Right atrium auricular region (tissue), 2 donors: ENCODE data around the gene DTHD1. TPM values are rescaled to one million over a fixed set of nuclear protein-coding genes. Genes with fewer than 3 reads are reported as not detected.

Experiments
- DNase-seq: peaks from one replicate; pipeline ENCODE4 v3.0.0-alpha.2; 2019; ENCODE audit warnings: low spot score
- H3K27ac ChIP-seq, 2 donors: fragments of 200-600 bp; sonication (generic); 1 replicate in 1 of 2; 2 replicates in 1 of 2; pipeline ENCODE4 v1.5.1; 2016 to 2019
- H3K27me3 ChIP-seq, 2 donors: fragments of 200-600 bp; sonication (generic); one replicate each; pipeline versions ENCODE4 v1.5.1 to v1.6.0; 2017 to 2019
- H3K36me3 ChIP-seq: fragments of 200-600 bp; sonication (generic); one replicate; pipeline ENCODE4 v1.5.1; 2016
- H3K4me1 ChIP-seq, 2 donors: fragments of 200-600 bp; sonication (generic); one replicate each; pipeline versions ENCODE4 v1.5.1 to v1.6.0; 2017 to 2019
- H3K4me3 ChIP-seq, 2 donors: fragments of 200-600 bp; sonication (generic); 1 replicate in 1 of 2; 2 replicates in 1 of 2; pipeline ENCODE4 v1.5.1; 2017 to 2019; ENCODE audit warnings: mild to moderate bottlenecking in 1 of 2, moderate library complexity in 1 of 2
- H3K9me3 ChIP-seq, 2 donors: fragments of 200-600 bp; sonication (generic); one replicate each; pipeline ENCODE4 v1.5.1; 2019
- total RNA-seq, 2 donors: library from RNA; depleted of rRNA; stranded (reverse); fragments of >200 nt; gene quantifications; one replicate each; pipeline ENCODE4 v1.1.0, GENCODE V29; 2016
- TF ChIP-seq, protein P1 (sequence below), 2 donors: fragments of 200-600 bp; sonication (generic); IDR thresholded peaks; one replicate each; pipeline ENCODE4 v1.5.1; 2019; ENCODE audit warnings: antibody characterized with exemption in 2 of 2

The DTHD1 gene
- total RNA-seq, 2 donors from 2014 or later = 0.16 TPM; not detected in 1

DNA sequence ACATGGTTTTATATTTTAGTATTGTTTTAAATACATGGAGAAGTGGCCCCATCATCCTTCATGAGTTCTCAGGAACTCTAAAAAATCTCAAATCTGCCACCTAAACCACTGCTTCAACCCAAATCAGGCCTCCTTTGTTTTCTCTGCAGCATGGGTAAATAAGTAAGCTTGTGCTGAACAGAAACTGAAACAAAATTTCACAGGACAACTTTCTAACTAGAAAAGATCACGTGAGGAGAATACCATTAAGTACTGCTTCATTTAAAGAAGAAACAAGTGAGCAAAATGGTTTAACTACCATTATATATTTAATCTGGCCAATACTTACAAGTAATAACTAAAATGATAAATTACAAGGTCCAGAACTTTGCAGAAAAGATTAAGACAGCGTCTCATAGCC lies 39.6 kb upstream of the DTHD1 start:
- TF ChIP-seq, protein P1, sequence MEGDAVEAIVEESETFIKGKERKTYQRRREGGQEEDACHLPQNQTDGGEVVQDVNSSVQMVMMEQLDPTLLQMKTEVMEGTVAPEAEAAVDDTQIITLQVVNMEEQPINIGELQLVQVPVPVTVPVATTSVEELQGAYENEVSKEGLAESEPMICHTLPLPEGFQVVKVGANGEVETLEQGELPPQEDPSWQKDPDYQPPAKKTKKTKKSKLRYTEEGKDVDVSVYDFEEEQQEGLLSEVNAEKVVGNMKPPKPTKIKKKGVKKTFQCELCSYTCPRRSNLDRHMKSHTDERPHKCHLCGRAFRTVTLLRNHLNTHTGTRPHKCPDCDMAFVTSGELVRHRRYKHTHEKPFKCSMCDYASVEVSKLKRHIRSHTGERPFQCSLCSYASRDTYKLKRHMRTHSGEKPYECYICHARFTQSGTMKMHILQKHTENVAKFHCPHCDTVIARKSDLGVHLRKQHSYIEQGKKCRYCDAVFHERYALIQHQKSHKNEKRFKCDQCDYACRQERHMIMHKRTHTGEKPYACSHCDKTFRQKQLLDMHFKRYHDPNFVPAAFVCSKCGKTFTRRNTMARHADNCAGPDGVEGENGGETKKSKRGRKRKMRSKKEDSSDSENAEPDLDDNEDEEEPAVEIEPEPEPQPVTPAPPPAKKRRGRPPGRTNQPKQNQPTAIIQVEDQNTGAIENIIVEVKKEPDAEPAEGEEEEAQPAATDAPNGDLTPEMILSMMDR (IDR thresholded peaks at IDR 0.05) = no peak
- no peaks in the 10 kb centered on the region for H3K36me3 ChIP-seq
- no peak for DNase-seq
- peaks cover 0 to 3% of the 10 kb centered on the region in 2 donors for H3K27me3 ChIP-seq
- no peaks in the 10 kb centered on the region for H3K4me1 ChIP-seq
- H3K4me3 ChIP-seq = peak overlapping the region in 1 of 2 donors; percentile 7
- H3K9me3 ChIP-seq = peaks cover 0 to 4% of the 10 kb centered on the region in 2 donors
- no peak overlapping the region for H3K27ac ChIP-seq

DNA sequence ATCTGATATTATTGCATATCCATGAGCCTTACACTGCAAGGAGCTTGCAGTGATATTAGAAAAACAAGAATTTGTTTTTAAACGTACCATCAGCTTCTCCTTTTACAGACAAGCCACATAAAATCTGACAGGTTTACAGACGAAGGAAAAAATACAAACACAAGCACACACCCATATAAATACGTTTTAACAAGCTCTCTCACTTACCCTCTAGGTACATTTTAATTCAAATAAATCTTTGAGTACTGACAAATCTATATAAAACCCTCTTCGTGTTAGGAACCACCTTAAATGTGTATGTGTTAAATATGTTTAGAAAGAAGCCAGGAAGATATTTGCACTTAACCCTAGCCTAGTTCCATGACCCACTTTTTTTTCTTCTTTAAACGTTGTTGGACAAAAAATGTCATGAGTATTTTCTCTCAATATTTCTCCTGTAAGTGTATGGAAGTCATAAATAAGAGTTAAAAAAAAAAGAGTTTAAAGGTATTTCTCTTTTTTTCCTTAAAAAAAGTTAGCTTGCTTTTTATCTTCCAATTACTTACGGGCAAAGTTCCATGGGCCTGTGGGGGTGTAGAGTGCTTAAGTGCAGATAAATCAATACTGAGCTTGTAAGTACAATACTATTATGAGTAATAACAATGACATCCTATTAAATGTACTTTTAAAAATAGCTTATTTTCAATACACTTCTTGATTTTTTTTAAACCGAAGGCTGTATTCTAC lies 38.6 kb upstream of the DTHD1 start:
- Histone ChIP-seq H3K27me3 (peaks cover 0 to 3% of the 10 kb centered on the region in 2 donors), H3K36me3 (no peaks in the 10 kb centered on the region), H3K27ac (peak overlapping the region in 1 of 2 donors; percentile 71), H3K9me3 (no peaks in the 10 kb centered on the region), H3K4me3 (peak overlapping the region in 1 of 2 donors; percentile 63), H3K4me1 (no peaks in the 10 kb centered on the region)
- DNase-seq = no peak
- TF ChIP-seq, protein P1 (IDR thresholded peaks at IDR 0.05) = no peak

DNA sequence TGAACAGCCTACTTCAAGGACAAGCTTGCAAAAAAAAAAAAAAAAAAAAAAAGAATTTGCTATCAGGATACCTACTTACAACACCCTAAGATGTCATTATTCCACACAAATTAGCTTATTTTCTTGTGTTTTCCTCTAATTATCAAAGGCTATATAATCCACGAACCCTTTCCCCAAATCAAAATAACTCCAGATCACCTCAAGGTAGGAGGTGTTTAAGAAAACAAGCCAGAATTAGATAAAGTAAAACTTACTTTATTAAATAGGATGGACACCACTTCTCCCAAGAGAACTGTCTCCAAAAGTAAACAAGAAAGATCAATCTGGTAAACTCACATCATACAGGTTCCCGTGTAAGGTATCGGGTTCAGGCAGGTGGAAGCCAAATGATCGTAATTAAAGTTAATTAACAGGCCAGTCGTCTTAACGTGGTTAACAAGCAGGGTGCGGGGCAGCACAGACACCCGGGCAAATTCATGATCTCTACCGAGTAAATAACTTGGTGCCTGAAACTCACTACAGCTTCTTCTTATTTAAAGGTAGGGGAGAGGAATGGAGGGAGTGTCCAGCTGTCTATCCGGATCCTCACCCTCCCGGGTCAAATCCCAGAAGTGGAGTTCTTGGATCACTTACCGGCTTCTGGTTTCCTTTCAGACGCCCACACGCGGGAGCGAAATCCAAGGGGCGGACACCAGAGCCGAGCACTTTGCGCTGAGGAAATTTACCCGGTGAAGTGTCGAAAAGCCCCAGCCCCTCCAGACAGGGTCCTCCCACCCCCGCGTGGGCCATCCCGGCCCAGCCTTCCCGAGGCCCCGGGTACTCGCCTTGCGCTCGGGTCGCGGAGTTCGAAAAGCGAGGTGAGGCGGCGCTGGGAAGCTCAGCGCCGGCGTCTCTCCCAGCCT lies 37.8 kb upstream of the DTHD1 start:
- TF ChIP-seq, protein P1 (IDR thresholded peaks at IDR 0.05) = no peak
- peak; percentile 63 for DNase-seq

DNA sequence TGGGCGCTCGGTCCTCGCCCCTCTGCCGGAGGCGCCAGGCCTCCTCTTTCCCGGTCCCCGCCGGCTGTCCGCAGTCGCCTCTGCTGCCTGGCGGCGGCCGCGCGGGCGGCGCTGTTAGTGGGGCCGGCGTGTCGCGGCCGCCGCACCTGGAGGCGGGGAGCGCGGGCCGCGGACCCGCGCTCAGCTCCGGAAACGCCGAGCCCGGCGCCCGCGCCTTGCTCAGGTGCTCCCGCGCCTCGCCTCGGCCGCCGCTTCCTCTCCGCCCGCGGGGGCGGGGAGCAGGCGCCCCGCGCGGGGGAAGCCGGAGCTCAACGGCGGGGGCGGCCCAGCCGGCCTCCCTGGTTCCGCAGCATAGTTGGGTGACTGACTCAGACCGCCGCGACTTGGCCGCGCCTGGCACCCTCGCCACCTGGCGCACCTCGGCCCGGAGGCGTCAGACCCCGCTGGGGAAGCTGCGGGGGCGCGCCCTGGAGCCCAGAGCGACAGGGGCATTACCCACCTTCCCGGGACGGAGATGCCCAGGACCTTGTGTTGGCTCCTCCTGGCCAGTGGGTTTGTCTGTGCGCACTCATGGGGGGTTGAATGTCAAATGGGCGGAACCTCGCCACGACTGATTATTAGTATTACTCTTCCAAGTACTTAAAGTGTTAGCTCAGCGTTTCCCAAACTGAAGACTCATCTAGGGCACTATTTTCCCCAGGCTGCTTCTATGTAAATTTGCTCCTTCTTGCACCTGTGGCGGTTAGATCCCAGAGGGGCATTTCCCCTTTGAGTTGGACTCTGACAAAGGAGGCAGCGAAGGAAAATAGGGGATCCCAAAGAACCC lies 36.9 kb upstream of the DTHD1 start, which contains the start of gene ARAP2:
TSS of gene ARAP2 (minus strand) at position 258 of the 826 bp plus-strand sequence. CDS start 15,028 bp downstream, outside the sequence.
- Histone ChIP-seq H3K9me3 (no peaks in the 10 kb centered on the region), H3K36me3 (no peaks in the 10 kb centered on the region), H3K27ac (peak within 1 kb of the TSS; percentile 71), H3K4me1 (no peaks in the 10 kb centered on the region), H3K4me3 (peak within 1 kb of the TSS; percentile 51 to 63), H3K27me3 (peaks cover 0 to 3% of the 10 kb centered on the region in 2 donors)
- TF ChIP-seq, protein P1 (IDR thresholded peaks at IDR 0.05) = no peak
- DNase-seq = peak; percentile 60

More for the DNA sequence above, 37.8 kb upstream of the DTHD1 start:
- Histone ChIP-seq H3K27me3 (peaks cover 0 to 3% of the 10 kb centered on the region in 2 donors), H3K27ac (peak overlapping the region; percentile 71), H3K9me3 (no peaks in the 10 kb centered on the region), H3K4me3 (peak overlapping the region; percentile 51 to 63), H3K36me3 (no peaks in the 10 kb centered on the region), H3K4me1 (no peaks in the 10 kb centered on the region)

- Histone ChIP-seq H3K27ac (no peak overlapping the region), H3K4me1 (no peaks in the 10 kb centered on the region), H3K4me3 (no peak overlapping the region), H3K27me3 (no peaks in the 10 kb centered on the region), H3K36me3 (no peaks in the 10 kb centered on the region), H3K9me3 (no peaks in the 10 kb centered on the region)
- TF ChIP-seq, protein P1 (IDR thresholded peaks at IDR 0.05) = no peak
- DNase-seq = no peak
Observed at GRCh38 chr4:36249610-36250009, 31.8 kb upstream of the DTHD1 start.
